ENCODE measurements around the gene CORIN.
"Not testable (repeated sequence)": the region's sequence is repeated elsewhere in the genome, so short reads cannot be mapped to it uniquely, and the experiment has no call there.

CORIN gene

DNA sequence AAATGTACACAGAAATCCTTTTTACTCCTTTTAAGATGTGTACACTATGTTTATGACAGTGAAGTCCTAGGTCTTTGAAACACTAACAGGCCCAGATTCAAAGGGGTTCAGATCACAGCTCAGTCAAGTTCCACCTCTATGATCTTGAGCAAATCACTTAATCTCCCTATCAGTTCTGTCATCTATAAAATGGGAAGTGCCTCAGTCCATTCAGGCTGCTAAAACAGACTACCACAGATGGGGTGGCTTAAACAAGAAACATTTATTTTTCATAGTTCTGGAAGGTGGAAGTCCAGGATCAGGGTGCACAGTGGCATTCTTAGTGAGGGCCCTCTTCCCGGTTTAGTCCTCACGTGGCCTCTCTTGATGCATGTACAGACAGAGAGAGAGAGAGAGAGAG is 117.1 kb downstream of the CORIN start:
- DNase-seq = no peak

DNA sequence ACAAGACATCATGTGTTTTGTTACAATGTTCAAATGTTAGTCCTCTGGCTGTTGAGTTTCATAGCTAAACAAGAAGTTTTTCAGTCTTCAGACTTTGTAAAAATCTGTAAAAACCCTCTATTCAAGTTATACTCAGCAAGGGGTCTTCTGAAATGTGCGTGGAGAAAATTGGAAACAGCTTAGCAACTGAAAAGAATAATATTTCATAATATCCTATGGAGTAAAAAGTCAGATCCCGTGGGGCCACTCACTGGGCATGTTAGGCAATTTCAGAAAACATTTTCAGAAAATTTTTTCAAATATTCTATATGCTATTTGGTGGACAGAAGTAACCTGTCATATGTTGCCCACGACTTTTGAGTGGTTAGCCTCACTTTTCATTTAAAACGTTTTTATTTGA is 118.3 kb downstream of the CORIN start:
- DNase-seq = no peak

DNA sequence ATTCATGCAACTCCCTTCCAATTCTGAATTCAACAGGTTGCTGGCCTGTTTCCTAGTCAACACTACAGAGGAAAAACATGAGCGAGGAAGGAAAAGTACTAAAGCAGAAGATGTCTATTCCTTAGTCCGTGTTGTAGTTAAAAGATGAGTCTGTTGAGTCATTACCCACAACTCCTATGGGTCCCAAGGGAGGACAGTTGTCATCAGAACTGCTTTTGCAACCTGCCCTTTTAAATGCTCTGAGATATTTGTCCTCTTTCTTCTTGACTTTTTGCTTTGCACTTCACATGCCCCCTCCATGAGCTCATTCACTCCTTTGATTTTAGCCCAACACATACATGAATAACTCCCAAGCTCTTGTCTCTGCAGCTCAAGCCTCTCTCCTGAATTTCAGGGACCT is 119.2 kb downstream of the CORIN start:
- no peak for DNase-seq

DNA sequence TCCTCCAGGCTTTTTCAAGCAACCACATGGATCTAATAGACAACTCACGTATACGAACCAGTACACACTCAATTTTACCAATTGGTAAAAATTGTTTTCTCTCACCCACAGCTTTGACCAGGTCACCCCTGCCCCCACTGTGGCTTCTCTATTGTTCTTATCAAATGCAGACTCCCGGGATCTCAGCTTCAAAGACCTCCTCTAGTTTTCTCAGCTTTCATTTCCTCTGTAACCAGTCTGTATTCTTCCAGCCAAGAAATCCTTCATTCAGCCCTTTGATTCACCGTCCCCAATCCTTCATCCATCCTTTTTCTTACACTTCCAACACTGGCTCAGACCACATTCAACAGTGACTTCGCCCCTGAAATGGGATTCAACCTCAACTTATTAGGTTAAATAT is 120.7 kb downstream of the CORIN start:
- DNase-seq = no peak

DNA sequence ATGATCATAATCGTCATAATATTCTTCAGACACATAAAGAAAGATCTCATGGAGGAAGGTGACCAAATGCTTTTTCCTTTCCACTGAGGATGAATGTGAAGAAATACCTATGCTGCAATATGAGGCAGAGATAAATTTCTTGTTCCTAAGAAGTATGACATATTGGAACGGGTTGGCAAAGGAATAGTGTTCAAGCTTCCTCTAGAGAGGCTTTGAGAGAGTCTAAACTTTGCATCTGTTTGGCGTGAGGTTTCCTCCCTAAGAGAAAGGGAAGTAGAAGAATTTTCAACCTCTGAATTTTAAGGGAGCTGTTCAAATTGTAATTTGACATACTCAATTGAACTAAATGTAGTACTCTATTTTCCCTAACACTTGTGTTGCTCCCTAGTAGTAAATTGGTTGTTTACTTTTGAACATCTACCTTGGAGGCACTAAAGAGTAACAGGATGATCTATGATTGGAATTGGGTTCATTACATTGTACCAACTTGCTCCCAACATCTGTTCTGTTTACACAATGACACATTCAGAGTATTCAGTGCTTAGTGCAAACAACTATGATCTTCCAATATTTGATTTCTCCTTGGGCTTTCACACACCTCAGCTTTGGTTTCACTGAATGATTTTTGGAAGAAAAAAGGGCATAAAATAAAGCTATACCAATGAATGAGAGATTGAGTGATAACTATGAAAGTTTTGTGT is 122.0 kb downstream of the CORIN start:
- peak; percentile 1 for DNase-seq

DNA sequence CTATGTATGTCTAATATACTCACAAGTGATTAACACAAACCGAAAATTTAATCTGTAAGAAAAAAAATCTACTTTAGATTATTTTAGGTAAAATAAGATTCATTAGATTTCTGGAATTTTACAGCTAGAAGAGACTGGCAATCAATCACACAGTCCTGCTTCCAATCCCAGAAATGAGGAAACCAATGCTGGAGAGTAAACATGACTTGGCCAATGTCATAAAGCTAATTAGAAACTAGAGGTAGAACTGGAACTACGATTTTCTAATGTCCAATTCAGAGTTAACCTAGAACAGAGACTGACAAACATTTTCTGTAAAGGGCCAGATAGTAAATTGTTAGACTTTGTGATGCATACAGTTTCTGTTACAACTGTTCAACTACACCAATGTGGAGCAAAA is 123.6 kb downstream of the CORIN start:
- DNase-seq = no peak

DNA sequence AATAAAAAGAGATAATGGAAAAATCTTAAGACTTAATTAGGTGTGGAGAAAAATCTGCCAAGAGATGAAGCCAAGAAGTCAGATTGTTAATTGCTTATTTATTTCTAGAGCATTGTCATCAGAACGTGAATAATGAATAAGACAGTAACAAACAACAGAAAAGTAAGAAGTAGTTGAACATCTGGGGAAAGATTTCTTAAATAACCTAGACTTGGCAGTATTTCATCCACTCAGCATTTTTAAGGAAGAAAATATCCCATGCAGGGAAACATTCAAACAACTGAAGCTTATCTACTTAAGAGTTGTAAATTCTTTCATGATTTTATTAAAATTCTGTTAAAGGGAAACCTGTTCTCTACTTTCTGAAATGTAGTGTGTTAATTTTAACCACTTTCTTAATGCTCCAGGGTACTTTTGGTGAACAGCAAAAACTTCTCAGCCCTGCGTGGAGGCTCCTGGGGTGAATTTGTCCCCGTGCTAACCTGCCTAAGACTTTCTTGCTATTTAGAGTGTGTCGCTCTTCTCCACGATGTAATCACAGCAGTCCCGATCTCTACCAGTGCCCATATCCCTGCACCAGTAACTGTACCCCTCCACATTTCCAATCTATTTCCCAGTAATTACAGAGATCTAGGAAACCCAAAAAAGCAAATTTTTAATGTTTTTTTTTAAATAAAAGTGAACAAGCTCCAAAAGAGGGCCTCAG is 124.6 kb downstream of the CORIN start:
- DNase-seq = no peak

DNA sequence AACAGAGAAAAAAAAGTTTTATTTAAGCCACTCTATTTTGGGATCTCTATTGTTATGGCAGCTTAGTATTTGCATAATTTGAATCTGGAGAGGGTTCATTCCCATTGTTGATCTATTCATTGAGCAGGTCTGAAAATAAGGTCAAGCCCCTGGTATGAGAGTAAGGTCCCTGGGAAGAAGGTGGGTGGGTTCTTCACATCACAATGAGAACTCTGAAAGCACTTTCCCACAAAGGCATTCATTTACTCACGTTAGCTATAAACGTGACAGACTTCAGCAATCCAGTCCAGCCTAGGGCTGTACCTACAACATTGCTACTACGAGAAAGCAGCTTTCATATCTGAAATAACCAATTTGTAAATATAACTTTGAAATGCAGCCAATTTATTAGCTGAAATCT is 126.2 kb downstream of the CORIN start:
- no peak for DNase-seq

DNA sequence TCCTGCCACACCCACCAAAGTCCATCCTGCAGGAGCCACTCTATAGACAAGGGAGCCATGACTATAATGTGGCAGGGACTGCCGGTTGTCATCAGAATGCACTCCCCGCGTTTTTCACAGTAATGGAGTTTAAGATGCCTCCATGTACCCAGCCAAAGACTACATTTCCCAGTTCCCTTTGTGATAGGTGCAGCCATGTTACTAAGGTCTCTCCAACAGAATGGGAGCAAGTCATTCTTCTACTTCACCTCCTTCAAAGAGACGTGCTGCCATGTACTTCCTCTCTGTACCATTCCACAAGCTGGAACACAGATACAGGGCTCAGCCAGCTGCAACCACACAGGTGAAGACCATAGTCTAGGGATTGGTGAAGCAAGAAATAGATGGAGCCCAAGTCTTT is 126.7 kb downstream of the CORIN start:
- no peak for DNase-seq

DNA sequence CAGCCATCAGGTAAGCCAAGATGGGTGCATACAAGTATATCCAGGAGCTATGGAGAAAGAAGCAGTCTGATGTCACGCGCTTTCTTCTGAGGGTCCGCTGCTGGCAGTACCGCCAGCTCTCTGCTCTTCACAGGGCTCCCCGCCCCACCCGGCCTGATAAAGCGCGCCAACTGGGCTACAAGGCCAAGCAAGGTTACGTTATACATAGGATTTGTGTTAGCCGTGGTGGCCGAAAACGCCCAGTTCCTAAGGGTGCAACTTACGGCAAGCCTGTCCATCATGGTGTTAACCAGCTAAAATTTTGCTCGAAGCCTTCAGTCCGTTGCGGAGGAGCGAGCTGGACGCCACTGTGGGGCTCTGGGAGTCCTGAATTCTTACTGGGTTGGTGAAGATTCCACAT is 131.5 kb downstream of the CORIN start:
- DNase-seq = not testable (repeated sequence)

DNA sequence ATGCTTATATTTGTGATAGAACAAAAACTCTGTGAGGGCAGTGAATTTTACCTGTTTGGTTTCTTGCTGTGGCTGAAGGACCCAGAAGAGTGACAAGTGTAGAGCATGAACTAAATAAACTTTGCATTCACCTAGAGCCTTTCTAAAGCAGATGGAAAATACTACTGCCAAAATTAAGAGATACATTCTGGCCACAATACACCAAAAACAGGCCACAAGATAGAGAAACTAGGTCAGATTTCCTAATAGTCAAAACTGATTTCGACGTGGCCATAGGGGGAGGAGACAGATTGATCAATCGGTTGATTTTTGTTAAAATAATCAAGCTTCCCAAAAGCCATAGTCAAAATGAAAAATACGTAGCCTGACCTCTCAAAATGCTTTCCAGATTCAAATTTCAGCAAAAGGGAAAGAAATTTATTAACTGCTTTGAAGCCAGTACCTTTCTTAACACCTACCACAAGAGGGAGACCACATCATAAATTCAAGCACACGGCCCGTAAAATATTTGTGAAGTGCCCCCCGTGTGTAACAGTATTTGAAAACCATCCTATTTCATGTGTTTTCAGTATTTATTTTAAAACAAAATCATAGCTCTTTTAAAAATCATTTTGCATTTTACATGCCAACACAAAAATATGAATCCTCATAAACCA is 132.4 kb downstream of the CORIN start:
- DNase-seq = peak; percentile 1

DNA sequence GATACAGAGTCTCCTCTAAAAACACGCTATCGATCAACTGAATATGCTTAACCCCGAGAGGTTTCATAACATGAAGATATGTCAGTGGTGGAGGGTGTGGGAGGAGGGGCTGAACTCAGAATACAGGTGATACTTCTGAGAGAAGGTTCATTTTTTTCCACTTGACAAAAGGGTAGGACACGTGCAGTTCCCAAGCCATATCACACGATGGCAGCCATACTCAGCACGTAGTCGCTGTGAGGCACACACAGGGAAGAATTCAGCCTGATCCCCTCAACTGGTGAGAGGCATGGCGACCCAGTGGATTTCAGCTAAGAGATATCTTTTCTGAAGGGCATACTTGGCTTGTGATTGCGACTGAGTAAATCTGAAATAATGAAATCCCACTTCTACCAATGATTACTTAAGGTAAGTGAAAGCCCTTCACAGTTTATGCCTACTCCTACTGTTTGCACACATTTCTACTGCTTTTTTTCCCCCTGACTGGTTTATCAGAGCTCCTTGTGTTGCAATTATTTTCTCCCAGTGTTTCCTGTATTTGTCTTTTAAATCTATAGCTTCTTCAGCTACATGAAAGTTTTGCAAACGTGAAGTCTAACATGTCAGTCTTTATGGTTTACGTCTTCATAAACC is 133.1 kb downstream of the CORIN start:
- DNase-seq = peak; percentile 26

DNA sequence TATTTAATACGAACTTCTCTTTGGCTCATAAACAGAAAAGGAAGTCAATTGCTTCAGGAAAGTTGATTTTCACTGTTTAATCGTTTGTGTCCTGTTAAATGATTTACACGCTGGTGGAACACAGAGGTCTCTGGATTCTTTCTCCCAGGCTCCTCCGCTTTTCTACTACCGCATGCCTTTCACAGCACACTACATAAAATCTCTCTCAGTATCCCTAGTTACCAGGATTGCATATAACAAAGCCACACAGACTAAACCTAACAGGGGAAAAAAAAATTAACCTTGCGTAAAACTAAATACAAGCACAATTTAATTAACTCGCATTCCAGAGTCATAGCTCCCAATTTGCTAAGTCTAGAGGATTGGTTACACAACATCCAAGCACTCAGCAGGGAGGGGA is 133.9 kb downstream of the CORIN start:
- no peak for DNase-seq

DNA sequence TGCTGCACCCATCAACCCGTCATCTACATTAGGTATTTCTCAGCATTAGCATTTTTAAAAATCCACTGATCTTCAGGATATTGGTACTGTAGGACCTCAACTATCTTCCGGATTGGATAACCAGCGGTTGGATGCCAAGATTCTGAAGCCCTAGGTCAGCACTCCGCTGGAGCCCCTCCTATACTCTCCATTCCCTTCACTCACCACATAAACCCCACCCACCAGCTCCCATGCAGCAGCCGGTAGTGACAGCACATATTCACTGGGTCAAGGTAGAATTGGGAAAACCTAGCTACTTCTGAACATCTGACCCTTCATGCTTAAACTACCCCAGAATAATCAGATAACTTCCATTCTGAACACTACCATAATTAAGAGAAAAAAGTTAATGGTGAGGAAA is 134.9 kb downstream of the CORIN start:
- DNase-seq = no peak

DNA sequence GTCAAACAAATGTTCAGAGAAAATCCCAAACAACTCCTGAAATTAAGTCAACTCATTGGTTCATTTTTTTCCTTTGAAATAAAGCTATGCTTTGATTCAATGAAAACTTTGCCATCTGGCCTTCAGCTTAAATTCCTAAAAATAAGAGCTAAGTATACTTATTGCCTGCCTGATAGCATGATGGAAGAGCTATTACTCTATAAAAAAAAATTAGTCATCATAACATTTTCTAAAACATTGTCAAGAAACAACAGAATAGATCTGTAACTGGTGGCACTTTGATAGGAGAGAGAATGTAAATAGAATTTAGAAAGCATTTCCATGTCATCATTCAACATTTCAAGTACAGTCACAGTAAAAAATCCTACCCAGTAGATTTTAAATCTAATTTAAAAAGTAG is 136.6 kb downstream of the CORIN start:
- no peak for DNase-seq

DNA sequence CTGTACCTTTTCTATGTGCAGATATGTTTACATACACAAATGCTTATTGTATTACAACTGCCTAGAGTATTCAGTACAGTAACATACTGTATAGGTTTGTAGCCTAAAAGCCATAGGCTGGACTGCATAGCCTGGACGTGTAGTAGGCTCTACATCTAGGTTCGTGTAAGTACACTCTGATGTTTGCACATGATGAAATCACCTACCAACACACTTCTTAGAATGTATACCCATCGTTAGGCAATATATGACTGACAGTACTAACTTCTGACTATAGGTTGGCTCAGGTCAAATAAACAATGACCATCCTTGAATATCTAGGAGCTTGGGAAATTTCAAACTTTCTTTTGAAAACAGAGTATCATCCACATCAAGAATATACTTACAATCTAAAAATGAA is 139.0 kb downstream of the CORIN start:
- DNase-seq = no peak

DNA sequence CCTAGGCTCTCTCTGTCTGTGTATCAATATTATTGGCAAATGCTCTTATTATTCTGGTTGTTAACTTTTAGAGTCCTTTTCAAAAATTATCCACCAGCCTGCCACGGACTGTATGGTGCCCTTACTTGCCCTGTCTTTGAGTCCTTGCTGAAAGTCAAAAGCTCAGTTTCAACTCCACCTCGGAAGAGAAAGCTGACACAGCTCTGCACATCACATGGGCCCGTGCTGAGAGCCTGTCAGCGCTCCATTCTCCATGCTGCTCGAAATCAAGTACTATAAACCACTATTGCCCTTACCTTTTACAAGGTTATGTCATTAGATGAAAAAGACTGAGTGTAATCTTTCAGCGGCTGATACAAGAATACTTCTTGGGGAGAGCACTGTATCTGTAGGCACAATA is 141.0 kb downstream of the CORIN start:
- no peak for DNase-seq

DNA sequence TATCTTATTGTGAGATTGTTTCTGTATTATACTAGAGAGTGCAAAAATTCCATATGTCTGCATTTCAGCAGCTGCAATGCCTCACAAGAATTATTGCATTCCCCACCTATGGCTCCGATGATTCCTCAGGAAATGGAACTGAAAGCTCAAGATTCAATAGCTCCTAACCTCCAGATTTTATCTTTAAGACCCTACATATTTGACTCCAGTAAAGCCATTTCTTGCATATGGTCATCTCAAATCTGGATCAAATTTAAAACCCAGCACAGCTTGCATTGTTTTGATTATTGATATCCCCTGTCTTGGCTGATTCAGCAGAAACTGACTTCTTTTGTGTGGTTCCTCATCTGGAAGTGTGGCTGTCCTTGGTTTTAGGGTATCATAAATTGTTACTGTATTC is 142.6 kb downstream of the CORIN start:
- DNase-seq = no peak

DNA sequence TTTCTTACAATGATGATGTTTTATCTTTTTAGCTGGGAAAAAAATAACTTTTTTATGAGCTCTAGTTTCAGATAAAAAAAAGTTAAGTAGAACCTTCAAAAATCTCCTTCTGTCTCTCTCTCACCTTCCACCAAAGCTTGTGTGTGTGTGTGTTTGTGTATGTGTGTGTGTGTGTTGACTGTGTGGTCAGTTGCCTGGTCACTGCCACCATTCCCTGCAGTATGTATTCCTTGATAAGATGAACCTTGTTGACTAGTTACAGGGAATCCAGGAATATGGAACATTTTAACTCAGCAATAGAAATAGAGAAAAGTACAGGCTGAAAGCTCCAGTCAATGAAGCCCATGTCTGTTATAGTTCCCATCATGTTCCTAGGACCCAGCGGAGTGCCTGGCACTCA is 143.5 kb downstream of the CORIN start:
- no peak for DNase-seq

DNA sequence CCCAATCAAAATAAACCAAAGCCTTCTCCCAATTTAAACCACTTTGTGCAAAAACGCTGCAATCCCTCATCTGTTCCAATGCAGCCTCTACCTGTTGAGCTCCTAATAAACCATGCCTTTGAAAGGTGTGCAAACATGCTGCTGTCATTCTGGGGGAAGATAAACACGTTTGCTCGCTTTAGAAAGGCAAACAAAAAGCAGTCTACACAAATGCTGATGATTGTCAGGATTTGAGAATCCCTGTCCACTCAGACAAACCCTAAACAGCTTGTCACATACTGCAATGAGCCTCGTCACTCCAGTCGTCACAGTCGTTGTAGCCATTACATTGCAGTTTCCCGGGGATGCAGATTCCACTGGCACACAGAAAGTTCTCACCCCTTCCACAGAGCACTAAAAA is 145.2 kb downstream of the CORIN start:
- no peak for DNase-seq

DNA sequence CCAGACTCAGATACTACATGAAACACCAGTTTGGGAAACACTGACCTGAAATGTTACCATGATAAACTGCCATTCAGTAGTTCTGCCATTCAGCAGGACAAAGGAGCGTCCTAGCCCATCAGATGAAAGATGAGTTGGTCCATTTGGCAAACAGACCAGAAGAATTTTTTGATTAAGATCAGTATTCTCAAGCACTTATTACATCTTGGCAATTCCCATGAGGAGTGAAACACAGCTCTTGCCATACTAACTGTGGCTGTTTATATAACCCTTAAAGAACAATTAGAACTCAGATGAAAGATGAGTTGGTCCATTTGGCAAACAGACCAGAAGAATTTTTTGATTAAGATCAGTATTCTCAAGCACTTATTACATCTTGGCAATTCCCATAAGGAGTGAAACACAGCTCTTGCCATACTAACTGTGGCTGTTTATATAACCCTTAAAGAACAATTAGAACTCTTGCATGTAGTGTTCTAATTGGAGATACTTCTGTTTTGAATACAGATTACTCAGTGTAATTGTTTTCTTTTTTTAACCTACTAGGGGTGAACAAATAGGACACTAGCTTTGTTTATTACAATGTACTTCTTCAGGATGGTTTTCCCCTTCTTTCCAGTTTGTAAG is 146.0 kb downstream of the CORIN start:
- DNase-seq = not testable (repeated sequence)

DNA sequence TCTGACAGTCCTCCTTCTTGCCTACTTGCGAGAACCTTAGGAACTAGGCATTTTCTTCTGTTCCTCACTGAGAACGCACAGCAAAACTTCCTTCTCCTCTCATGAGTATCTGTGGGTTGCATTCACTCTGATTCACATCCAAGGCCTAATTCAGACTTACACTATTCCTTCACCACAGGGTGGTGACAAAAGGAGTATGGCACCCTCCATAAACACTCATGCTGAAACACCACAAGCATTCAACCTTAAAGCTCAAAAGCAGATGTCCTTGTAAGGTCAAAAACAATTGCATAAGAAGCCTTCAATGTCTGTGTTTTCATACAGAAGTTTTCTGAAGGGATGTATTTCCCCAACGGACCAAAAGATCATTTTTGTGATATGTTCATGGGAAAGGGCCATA is 147.3 kb downstream of the CORIN start:
- DNase-seq = no peak

DNA sequence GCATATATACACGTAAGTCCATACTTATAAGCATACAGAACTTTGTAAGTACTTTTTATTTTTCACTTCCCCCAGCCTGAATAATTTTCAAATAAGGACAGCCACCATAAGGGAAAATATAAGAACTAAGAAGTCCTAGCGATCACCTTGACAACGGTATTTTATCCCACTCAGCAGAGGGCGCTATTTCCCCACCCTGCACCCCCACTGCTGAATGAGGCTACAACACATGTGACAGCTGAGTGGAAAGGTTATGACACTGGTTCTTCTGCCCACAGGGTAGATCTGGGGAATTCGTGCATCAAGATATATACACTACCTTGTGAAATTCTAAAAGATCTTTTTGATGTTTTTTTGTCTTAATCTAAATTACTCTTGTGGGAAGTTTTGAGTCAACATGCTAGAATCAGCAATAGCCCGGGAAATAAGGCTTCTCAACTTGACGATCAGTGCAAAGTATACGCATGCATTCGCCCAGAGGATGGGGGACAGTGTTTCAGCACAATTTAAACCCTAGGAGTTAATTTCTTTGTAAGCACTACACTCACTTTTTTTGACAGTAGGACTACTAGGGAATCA is 151.5 kb downstream of the CORIN start:
- DNase-seq = no peak
